ENCODE measurements around the gene LRIT3. TPM values are rescaled to one million over a fixed set of nuclear protein-coding genes. Genes with fewer than 3 reads are reported as not detected.

The LRIT3 gene
- 0.65 TPM for total RNA-seq

- DNase-seq (ENCODE audit: low spot score), result no peak
Observed at GRCh38 chr4:109847896-109848442, at the start of gene LRIT3. TSS of gene LRIT3 (plus strand) at chr4:109848107. CDS start at chr4:109848202, 95 bp downstream.

GRCh38 chr4:109798866-109799265 is 49.0 kb upstream of the LRIT3 start:
- DNase-seq (ENCODE audit: low spot score), result no peak

DNA sequence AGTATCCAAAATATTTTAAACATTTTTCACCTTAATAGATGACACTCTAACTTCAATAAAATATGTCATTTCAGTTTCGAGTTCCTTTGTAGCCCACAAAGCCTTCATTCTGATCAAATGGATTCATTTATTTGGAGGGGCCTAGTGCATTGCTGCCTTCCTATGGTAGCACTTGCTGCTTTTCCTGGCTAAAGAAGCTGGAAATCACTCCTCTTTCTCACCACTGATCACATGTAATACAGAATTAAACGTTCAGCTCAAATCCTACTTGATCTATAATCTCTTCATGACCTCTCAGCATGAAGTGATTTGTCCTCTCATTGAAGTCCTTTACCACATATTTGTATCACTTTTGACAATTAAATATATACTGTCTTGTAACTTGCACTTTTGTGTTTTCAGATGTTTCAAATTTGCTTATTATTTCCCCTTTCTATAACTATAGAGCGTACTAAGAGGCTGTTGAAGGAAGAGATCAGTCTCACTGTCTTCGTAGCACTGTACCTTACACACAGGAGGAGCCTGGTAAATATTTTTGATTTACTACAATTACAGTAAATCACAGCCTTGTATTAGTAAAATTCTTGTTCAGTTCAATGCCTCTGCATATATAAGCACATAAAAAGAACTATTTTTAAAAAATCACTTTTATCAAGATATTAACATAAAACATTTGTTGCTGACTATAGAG is 46.7 kb upstream of the LRIT3 start:
- no peak for DNase-seq (ENCODE audit: low spot score)

GRCh38 chr4:109801895-109802319 is 46.0 kb upstream of the LRIT3 start, which contains the start of gene CFI:
TSS of gene CFI (minus strand) at chr4:109801999. CDS start at chr4:109801971, 28 bp downstream.
- no peak for DNase-seq (ENCODE audit: low spot score)

DNA sequence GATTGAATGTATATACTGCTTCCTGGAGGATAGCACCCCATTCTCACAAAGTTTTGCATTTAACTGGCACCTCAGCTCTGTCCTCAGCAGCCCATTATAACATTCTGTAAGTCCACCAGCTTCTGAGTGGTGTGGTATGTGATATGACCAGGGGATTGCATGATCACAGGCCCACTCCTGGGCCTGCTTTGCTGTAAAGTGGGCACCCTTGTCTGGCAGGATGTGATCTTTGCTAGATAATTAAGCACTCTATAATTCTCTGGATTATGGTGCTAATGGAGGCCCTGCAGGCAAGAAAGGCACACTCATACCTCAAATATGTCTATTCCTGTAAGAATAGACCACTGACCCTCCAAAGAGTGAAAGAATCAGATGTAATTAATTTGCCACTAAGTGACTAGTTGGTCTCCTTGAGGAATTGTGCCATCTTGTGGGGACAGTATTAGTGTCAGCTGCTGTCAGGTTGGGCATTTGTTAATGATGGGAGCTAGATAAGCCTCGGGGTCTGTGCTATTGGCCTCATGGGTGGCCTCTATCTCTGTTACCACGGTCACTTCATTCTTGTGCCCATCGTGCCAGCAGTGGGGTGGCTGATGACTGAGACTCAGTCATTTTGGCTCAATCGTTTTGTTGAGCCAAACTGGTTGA is 43.9 kb upstream of the LRIT3 start:
- DNase-seq (ENCODE audit: low spot score), result no peak

GRCh38 chr4:109809655-109810054 is 38.3 kb upstream of the LRIT3 start:
- DNase-seq (ENCODE audit: low spot score), result no peak

DNA sequence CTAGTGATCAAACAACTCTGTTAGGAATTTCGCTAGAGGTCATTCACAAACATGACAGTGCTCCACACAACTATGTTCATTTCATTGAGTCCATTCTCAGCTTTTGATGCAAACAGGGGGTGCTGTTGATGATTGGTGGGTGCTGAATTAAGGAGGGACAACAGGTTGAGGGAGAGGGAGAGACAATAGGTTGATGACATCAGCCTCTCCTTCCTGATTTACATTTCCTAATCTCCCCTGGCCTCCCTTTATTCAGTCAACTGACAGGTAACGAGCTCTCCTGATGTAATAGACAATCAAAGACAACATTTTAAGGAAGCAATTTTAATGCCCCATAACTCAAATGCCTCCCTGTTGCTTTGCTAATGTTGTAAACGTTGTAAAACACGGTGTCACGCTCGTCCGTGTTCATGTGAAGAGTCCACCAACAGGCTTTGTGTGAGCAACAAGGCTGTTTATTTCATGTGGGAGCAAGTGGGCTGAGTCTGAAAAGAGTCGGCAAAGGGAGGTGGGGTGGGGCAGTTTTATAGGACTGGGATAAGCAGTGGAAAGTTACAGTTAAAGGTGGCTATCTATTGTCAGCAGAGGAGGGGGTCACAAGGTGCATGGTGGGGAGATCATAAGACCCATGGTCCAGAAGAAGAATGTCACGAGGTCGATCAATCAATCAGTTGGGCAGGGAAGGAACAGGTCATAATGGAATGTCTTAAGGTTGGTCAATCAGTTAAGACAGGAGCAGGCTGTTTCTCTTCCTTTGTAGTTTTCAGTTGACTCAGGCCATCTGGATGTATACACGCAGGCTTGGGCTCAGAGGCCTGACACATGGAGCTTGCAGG is 37.1 kb upstream of the LRIT3 start:
- no peak for DNase-seq (ENCODE audit: low spot score)

GRCh38 chr4:109811707-109812106 is 36.2 kb upstream of the LRIT3 start:
- DNase-seq (ENCODE audit: low spot score), result no peak

DNA sequence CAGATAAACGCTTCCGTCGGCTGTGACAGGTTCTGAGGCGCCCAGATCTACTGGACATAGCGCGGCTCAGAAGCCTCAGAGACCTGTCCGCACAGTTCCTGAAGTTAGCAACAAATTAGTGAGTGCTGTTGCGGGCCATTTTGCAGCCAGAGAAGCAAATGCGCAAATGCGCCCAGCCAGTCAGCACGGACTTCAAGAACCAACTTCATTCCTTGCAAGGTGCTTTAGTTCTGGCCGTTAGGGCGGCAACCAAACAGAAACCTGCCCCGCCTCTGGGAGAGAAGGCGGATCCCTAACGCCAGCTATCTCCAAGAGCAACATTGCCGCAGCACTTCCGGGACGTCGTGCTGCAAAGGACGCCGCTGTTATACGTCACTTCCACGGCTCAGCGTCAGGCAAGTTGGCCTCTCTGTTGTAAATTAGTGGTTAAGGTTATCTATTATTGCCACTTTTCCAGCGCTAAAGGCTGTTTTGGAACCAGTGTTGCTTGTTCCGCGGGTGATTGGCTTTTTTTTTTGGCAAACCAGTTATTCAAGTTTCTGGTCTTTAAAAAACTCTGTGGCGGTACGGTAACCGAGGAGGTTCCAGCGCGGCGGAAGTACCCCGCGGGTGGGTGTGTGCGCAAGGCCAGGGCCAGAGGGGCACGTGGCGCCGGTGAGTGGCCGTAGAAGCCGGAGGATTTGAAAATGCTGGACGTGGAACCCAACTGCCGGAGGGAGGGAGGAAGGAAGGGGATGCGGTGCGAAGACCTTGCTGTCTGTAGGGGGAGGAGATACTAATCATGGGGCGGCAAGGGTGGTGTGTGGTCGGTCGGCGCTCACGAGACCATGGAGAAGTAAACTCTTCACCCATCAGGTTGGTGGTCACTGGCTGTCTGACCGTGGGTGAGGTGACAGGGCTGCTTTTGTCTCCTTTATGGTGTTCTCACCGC is 32.5 kb upstream of the LRIT3 start, which contains the start of gene GAR1:
GAR1 (plus strand) TSS at position 612 of the 931 bp plus-strand sequence. CDS start 403 bp downstream, outside the sequence.
- DNase-seq (ENCODE audit: low spot score), result peak; percentile 90

GRCh38 chr4:109816082-109816442 is 31.8 kb upstream of the LRIT3 start:
- DNase-seq (ENCODE audit: low spot score), result no peak

GRCh38 chr4:109816894-109817293 is 31.0 kb upstream of the LRIT3 start:
- DNase-seq (ENCODE audit: low spot score), result no peak

GRCh38 chr4:109818268-109818667 is 29.6 kb upstream of the LRIT3 start:
- DNase-seq (ENCODE audit: low spot score), result no peak

- DNase-seq (ENCODE audit: low spot score), result no peak
Observed at GRCh38 chr4:109820563-109820962, 27.3 kb upstream of the LRIT3 start.

GRCh38 chr4:109821185-109821584 is 26.7 kb upstream of the LRIT3 start:
- DNase-seq (ENCODE audit: low spot score), result no peak

DNA sequence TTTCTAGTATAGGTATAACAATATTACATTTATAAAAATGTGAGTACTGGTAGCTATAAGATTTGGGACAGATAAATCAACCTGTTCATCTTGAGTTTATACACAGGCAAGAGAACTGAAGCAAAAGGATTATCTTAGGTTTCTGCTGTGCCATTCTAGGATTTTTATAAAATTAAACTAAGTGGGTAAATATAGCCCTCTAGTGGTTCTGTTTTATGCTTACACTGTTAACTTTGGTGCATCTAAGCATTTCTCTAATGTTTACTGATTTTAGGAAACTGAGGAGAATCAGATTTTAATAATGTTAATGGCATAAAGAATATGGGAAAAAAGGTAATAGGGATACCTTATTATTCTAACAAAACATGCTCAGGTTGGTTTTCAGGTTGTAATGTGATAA is 21.2 kb upstream of the LRIT3 start:
- no peak for DNase-seq (ENCODE audit: low spot score)

DNA sequence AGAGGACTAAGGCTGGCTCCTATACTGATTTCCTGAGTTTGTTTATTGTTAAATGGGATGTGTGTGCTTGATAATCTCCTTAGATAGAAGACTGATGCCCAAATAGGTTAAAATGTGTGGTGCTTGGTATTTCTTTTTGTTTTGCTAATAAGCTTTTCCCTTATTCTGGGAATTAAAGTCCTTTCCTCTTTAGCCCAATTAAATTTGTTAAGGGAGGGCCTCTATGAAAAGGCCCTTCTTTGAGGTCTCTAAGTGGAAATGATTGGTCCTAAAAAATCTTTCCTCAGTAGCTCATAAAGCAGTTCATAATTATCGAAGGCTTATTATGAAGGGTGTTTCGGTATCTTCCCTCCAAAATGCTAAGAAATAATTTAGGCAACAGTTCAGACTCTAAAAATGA is 20.2 kb upstream of the LRIT3 start, which contains the start of gene RRH:
RRH (plus strand) TSS at position 301 of the 400 bp plus-strand sequence; CDS start at position 357, 56 bp downstream.
- no peak for DNase-seq (ENCODE audit: low spot score)

- DNase-seq (ENCODE audit: low spot score), result no peak
Observed at GRCh38 chr4:109833756-109834155, 14.2 kb upstream of the LRIT3 start.

DNA sequence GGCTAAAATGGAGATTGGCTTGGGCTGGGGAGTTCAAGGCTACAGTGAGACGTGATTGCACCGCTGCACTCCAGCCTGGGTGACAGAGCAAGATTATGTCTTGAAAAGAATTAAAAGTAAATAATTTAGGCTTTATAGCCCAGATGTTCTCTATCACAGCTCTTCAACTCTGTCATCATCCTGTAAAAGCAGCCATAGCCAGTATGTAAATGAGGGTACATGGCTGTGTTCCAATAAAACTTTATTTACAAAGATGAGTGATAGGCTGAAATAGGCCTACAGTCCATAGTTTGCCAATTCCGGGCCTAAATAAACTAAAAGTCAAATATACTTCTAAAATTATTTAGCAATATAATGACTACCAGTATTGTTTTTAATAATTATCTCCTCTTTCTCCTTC is 10.9 kb upstream of the LRIT3 start:
- DNase-seq (ENCODE audit: low spot score), result no peak

DNA sequence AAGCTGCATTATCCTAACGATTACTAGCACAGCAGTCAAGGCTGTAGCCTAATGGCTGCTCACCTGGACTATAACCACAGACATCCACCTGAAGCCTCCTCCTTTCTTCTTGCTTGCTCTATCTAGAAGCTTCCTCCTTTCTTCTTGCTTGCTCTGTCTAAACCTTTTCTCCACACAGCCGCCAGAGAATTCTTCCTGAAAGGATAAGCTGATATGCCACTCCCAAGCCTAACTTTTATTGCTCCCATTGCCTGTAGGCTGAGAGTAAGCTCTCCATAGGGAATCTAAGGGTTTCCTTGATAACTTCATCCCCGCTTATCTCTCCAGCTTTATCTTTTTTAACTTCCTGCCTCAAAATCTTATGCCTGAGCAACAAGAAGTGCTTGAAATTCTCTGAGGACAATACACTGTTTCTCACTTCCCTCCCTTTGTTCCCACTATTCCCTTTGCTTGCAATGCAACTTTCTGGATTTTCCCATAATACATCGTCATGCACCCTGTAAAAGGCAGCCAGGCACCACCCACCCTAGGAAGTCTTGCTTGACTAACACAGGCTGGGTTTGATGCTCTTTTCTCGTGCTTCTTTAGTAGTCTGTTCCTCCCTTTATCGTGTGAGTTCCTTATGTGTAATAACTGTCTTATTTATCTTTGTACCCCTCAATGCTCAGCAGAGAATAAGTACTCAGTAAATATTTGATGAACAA is 1.4 kb upstream of the LRIT3 start:
- DNase-seq (ENCODE audit: low spot score), result no peak

GRCh38 chr4:109848501-109848900 is 594 bp downstream of the LRIT3 start:
- DNase-seq (ENCODE audit: low spot score), result no peak

Measured in ureter (tissue), 1 donor.